Neural progenitor cell (in vitro differentiated cells): ENCODE data around the gene TEX14. TPM values are rescaled to one million over a fixed set of nuclear protein-coding genes. Genes with fewer than 3 reads are reported as not detected.

Experiments
- DNase-seq: peaks from one replicate; pipeline ENCODE4 v3.0.0-alpha.2; 2016; ENCODE audit warnings: low spot score
- H2AFZ ChIP-seq: fragments of 200-600 bp; sonication (generic); replicated peaks from 2 replicates; pipeline ENCODE4 v1.6.1; 2016; ENCODE audit warnings: antibody characterized with exemption
- H3F3A ChIP-seq: fragments of 200-600 bp; sonication (generic); 2 replicates; pipeline ENCODE4 v1.6.1; 2016; ENCODE audit warnings: antibody characterized with exemption, low read depth
- H3K27ac ChIP-seq: fragments of 200-600 bp; sonication (generic); 2 replicates; pipeline ENCODE4 v1.5.1; 2016; ENCODE audit warnings: mild to moderate bottlenecking
- H3K27me3 ChIP-seq: fragments of 200-600 bp; sonication (generic); 2 replicates; pipeline ENCODE4 v1.6.1; 2016; ENCODE audit warnings: mild to moderate bottlenecking, moderate library complexity
- H3K36me3 ChIP-seq: fragments of 200-600 bp; sonication (generic); 2 replicates; pipeline ENCODE4 v1.5.1; 2016
- H3K4me1 ChIP-seq: fragments of 200-600 bp; sonication (generic); 2 replicates; pipeline ENCODE4 v1.6.1; 2016; ENCODE audit warnings: mixed run types
- H3K4me2 ChIP-seq: fragments of 200-600 bp; sonication (generic); 2 replicates; pipeline ENCODE4 v1.6.1; 2016
- H3K4me3 ChIP-seq: fragments of 200-600 bp; sonication (generic); 2 replicates; pipeline ENCODE4 v1.5.1; 2016
- H3K79me2 ChIP-seq: fragments of 200-600 bp; sonication (generic); 2 replicates; pipeline ENCODE4 v1.6.1; 2016; ENCODE audit warnings: low read depth
- H3K9ac ChIP-seq: fragments of 200-600 bp; sonication (generic); 2 replicates; pipeline ENCODE4 v1.6.1; 2016
- H3K9me3 ChIP-seq: fragments of 200-600 bp; sonication (generic); 2 replicates; pipeline ENCODE4 v1.5.1; 2016; ENCODE audit warnings: low read depth
- H4K20me1 ChIP-seq: fragments of 200-600 bp; sonication (generic); 2 replicates; pipeline ENCODE4 v1.6.1; 2016; ENCODE audit warnings: low read depth
- H3K27ac Mint-ChIP-seq: 3 replicates; pipeline ENCODE4 v1.8.0; 2021; ENCODE audit warnings: mixed read lengths
- H3K27me3 Mint-ChIP-seq: 2 replicates; pipeline ENCODE4 v1.8.0; 2022; ENCODE audit warnings: low read depth, mild to moderate bottlenecking, inconsistent platforms, moderate library complexity, mixed read lengths; ENCODE audit not compliant: insufficient read depth
- H3K36me3 Mint-ChIP-seq: 3 replicates; pipeline ENCODE4 v1.8.0; 2021; ENCODE audit warnings: mixed read lengths
- H3K4me1 Mint-ChIP-seq: 3 replicates; pipeline ENCODE4 v1.8.0; 2021; ENCODE audit warnings: mixed read lengths
- H3K4me3 Mint-ChIP-seq: 3 replicates; pipeline ENCODE4 v1.8.0; 2021; ENCODE audit warnings: mild to moderate bottlenecking, moderate library complexity, mixed read lengths
- H3K9me3 Mint-ChIP-seq: 3 replicates; pipeline ENCODE4 v1.8.0; 2020; ENCODE audit warnings: mixed read lengths
- CTCF ChIP-seq: fragments of 200-600 bp; sonication (generic); IDR thresholded peaks from 2 replicates; pipeline ENCODE4 v1.5.1; 2017; ENCODE audit warnings: antibody characterized with exemption, mild to moderate bottlenecking
- EZH2 ChIP-seq: fragments of 200-600 bp; sonication (generic); IDR thresholded peaks from 2 replicates; pipeline ENCODE4 v1.6.1; 2017; ENCODE audit warnings: antibody characterized with exemption, mild to moderate bottlenecking, moderate library complexity
- EZH2phosphoT487 ChIP-seq: fragments of 200-600 bp; sonication (generic); IDR thresholded peaks from 2 replicates; pipeline ENCODE4 v1.6.1; 2017; ENCODE audit warnings: antibody characterized with exemption
- total RNA-seq: library from RNA; depleted of rRNA; stranded (reverse); fragments of >200 nt; gene quantifications from 2 replicates; pipeline ENCODE4 v1.2.3, GENCODE V29; 2015; ENCODE audit warnings: low replicate concordance

The TEX14 gene
- total RNA-seq, 1 donor from 2014 or later: 0.09 TPM

GRCh38 chr17:58694826-58695225 is 3.0 kb upstream of the TEX14 start:
- H3K4me2 ChIP-seq: no peak overlapping the region
- DNase-seq: no peak
- Mint-ChIP-seq H3K36me3 (peaks cover 6% of the 10 kb centered on the region), H3K27me3 (peaks cover 2% of the 10 kb centered on the region), H3K9me3 (no peaks in the 10 kb centered on the region), H3K4me1 (peaks cover 15% of the 10 kb centered on the region), H3K27ac (no peak overlapping the region), H3K4me3 (no peak overlapping the region)
- no peaks in the 10 kb centered on the region for H3K27me3 ChIP-seq
- peaks cover 14% of the 10 kb centered on the region for H3K4me1 ChIP-seq
- no peaks in the 10 kb centered on the region for H3K36me3 ChIP-seq
- no peak overlapping the region for H3K4me3 ChIP-seq
- H3F3A ChIP-seq: no peaks in the 10 kb centered on the region
- TF ChIP-seq CTCF (no peak), EZH2phosphoT487 (no peak), EZH2 (no peak)
- peaks cover 18% of the 10 kb centered on the region for H3K79me2 ChIP-seq
- H4K20me1 ChIP-seq: no peaks in the 10 kb centered on the region
- no peak overlapping the region for H3K27ac ChIP-seq
- H2AFZ ChIP-seq: no peak overlapping the region
- H3K9ac ChIP-seq: no peak overlapping the region
- no peaks in the 10 kb centered on the region for H3K9me3 ChIP-seq

- peaks cover 15% of the 10 kb centered on the region for H3K4me1 Mint-ChIP-seq
- Histone ChIP-seq H4K20me1 (no peaks in the 10 kb centered on the region), H3K4me2 (peak overlapping the region; percentile 76), H3K36me3 (no peaks in the 10 kb centered on the region), H3K4me1 (peaks cover 14% of the 10 kb centered on the region), H3K79me2 (peaks cover 18% of the 10 kb centered on the region), H3K9me3 (no peaks in the 10 kb centered on the region), H3K27ac (no peak overlapping the region), H3F3A (no peaks in the 10 kb centered on the region), H3K9ac (no peak overlapping the region), H3K27me3 (no peaks in the 10 kb centered on the region), H2AFZ (no peak overlapping the region), H3K4me3 (peak overlapping the region; percentile 35)
- H3K27me3 Mint-ChIP-seq: peaks cover 2% of the 10 kb centered on the region
- no peaks in the 10 kb centered on the region for H3K9me3 Mint-ChIP-seq
- TF ChIP-seq EZH2phosphoT487 (no peak), CTCF (no peak), EZH2 (no peak)
- peaks cover 3% of the 10 kb centered on the region for H3K36me3 Mint-ChIP-seq
- DNase-seq: no peak
- no peak overlapping the region for H3K4me3 Mint-ChIP-seq
- no peak overlapping the region for H3K27ac Mint-ChIP-seq
Measured at GRCh38 chr17:58694302-58694701, 2.5 kb upstream of the TEX14 start.

- Histone ChIP-seq H3K27me3 (no peaks in the 10 kb centered on the region), H3K4me3 (peak overlapping the region; percentile 35), H3K4me1 (peaks cover 14% of the 10 kb centered on the region), H3K36me3 (no peaks in the 10 kb centered on the region), H3K9ac (no peak overlapping the region), H3F3A (no peaks in the 10 kb centered on the region), H3K9me3 (no peaks in the 10 kb centered on the region), H3K79me2 (peaks cover 18% of the 10 kb centered on the region), H2AFZ (no peak overlapping the region), H3K4me2 (peak overlapping the region; percentile 76), H4K20me1 (no peaks in the 10 kb centered on the region), H3K27ac (no peak overlapping the region)
- H3K4me1 Mint-ChIP-seq: peaks cover 15% of the 10 kb centered on the region
- H3K27me3 Mint-ChIP-seq: peaks cover 2% of the 10 kb centered on the region
- peak overlapping the region; percentile 86 for H3K4me3 Mint-ChIP-seq
- TF ChIP-seq EZH2 (no peak), CTCF (no peak), EZH2phosphoT487 (no peak)
- DNase-seq: no peak
- H3K9me3 Mint-ChIP-seq: no peaks in the 10 kb centered on the region
- no peak overlapping the region for H3K27ac Mint-ChIP-seq
- no peaks in the 10 kb centered on the region for H3K36me3 Mint-ChIP-seq
Measured at GRCh38 chr17:58693751-58694150, 1.9 kb upstream of the TEX14 start.
